K562 (cell line): ENCODE measurements around the gene FAF2. TPM values are rescaled to one million over a fixed set of nuclear protein-coding genes. Genes with fewer than 3 reads are reported as not detected.

ENCODE experiments used
- ATAC-seq: fragments of 200-7000 bp; cut with Tn5 transposase; 3 replicates; pipeline ENCODE4 v1.9.1; 2020; ENCODE audit warnings: moderate library complexity
- BruUV-seq: library from RNA; stranded (reverse); fragments of 400-500 nt; replicated peaks from 2 replicates; lab custom pipeline; 2021; lab: Mats Ljungman, UMichigan
- CTCF ChIA-PET: fragments of 300-600 bp; formaldehyde crosslinking; extraction: SDS; loops from one replicate; lab custom pipeline; 2021; ENCODE audit warnings: low intra/inter-chr PET ratio; lab: Yijun Ruan, JAX
- POLR2A ChIA-PET: fragments of 300-600, 350-650 bp; sonication (Branson Sonifier 250); formaldehyde crosslinking; extraction: SDS; loops from one replicate; lab custom pipeline; 2021; ENCODE audit warnings: antibody characterized with exemption, inconsistent platforms; lab: Yijun Ruan, JAX
- DNase-seq, 4 experiments: peaks; one replicate each; pipeline versions ENCODE4 v3.0.0 to v3.0.0-alpha.2; 2011 to 2018; ENCODE audit warnings: low spot score in 3 of 4, mixed read lengths in 3 of 4; ENCODE audit errors: extremely low read depth in 1 of 4
- FAIRE-seq: peaks from 2 replicates; lab custom pipeline; 2011; peaks lifted over from hg19 to GRCh38; lab: Jason Lieb, UNC
- H2AFZ ChIP-seq: 2 replicates; pipeline ENCODE4 v1.6.0; 2011; ENCODE audit warnings: low read depth, low read length, control low read depth, inconsistent platforms
- H3K27ac ChIP-seq: fragments of 200-600 bp; 3 replicates; pipeline ENCODE4 v1.8.0; 2011; ENCODE audit warnings: low read depth, mild to moderate bottlenecking, control low read depth, inconsistent platforms, low read length, moderate library complexity, mixed read lengths; ENCODE audit errors: extremely low read depth
- H3K27me3 ChIP-seq, 2 experiments: fragments of 300-600 bp in 1 of 2; 2 replicates in 1 of 2; 3 replicates in 1 of 2; pipeline versions ENCODE4 v1.6.0 to v1.8.0; 2011; ENCODE audit warnings: inconsistent platforms in 2 of 2, low read length in 2 of 2, mild to moderate bottlenecking in 1 of 2, mixed read lengths in 1 of 2, moderate library complexity in 1 of 2; ENCODE audit not compliant: control insufficient read depth in 2 of 2, insufficient read depth in 2 of 2
- H3K36me3 ChIP-seq: fragments of 300-600 bp; 3 replicates; pipeline ENCODE4 v1.8.0; 2011; ENCODE audit warnings: mild to moderate bottlenecking, low read length, inconsistent platforms; ENCODE audit not compliant: control insufficient read depth, insufficient read depth
- H3K4me1 ChIP-seq, 2 experiments: fragments of 200-600 bp in 1 of 2; replicated peaks in 1 of 2; 2 replicates in 1 of 2; 3 replicates in 1 of 2; pipeline versions ENCODE4 v1.5.1 to v1.8.0; 2011; ENCODE audit warnings: inconsistent platforms in 2 of 2, low read length in 2 of 2, mild to moderate bottlenecking in 1 of 2, mixed read lengths in 1 of 2, moderate library complexity in 1 of 2; ENCODE audit not compliant: control insufficient read depth in 2 of 2, insufficient read depth in 2 of 2
- H3K4me2 ChIP-seq: 2 replicates; pipeline ENCODE4 v1.6.1; 2011; ENCODE audit warnings: low read length, control low read depth, inconsistent platforms, mixed read lengths; ENCODE audit not compliant: insufficient read depth
- H3K4me3 ChIP-seq: fragments of 200-600 bp; sonication (generic), shearing (Covaris generic); 2 replicates; pipeline ENCODE4 v1.5.1; 2016; ENCODE audit warnings: control low read depth, inconsistent platforms
- H3K79me2 ChIP-seq: fragments of 200-600 bp; 3 replicates; pipeline ENCODE4 v1.8.0; 2011; ENCODE audit warnings: low read length, inconsistent platforms; ENCODE audit not compliant: control insufficient read depth, insufficient read depth
- H3K9ac ChIP-seq, 2 experiments: 2 replicates each; pipeline versions ENCODE4 v1.6.0 to v1.6.1; 2011; ENCODE audit warnings: low read depth in 2 of 2, low read length in 2 of 2, control low read depth in 1 of 2, inconsistent platforms in 1 of 2, mild to moderate bottlenecking in 1 of 2, mixed read lengths in 1 of 2; ENCODE audit not compliant: insufficient read depth in 1 of 2
- H3K9me1 ChIP-seq: one replicate; pipeline ENCODE4 v1.6.0; 2011; ENCODE audit warnings: inconsistent platforms, mild to moderate bottlenecking, low read length, moderate library complexity; ENCODE audit not compliant: control insufficient read depth, insufficient read depth
- H3K9me3 ChIP-seq: replicated peaks from 2 replicates; pipeline ENCODE4 v1.5.1; 2011; ENCODE audit warnings: low read depth, low read length, inconsistent platforms; ENCODE audit not compliant: control insufficient read depth, insufficient read depth
- H4K20me1 ChIP-seq: replicated peaks from 2 replicates; pipeline ENCODE4 v1.6.1; 2011; ENCODE audit warnings: low read length, inconsistent platforms, mixed read lengths; ENCODE audit not compliant: control insufficient read depth, insufficient read depth
- IRF2 ChIP-seq: sonication (generic); formaldehyde crosslinking; IDR thresholded peaks from 2 replicates; pipeline ENCODE4 v1.8.1; 2022; ENCODE audit warnings: mild to moderate bottlenecking, missing genetic modification reagents
- KLF6 ChIP-seq: fragments of 250-450 bp; sonication (Bioruptor Pico); IDR thresholded peaks from 2 replicates; pipeline ENCODE4 v1.4.0; 2020; ENCODE audit warnings: mild to moderate bottlenecking, moderate library complexity, borderline replicate concordance
- LARP7 ChIP-seq: fragments of 450-650 bp; IDR thresholded peaks from 2 replicates; pipeline ENCODE4 v1.6.1; 2016
- ZNF224 ChIP-seq: sonication (generic); formaldehyde crosslinking; IDR thresholded peaks from 2 replicates; pipeline ENCODE4 v1.8.0; 2022; ENCODE audit warnings: mild to moderate bottlenecking, missing genetic modification reagents
- WGBS: fragments of 100-300 bp; shearing (Covaris generic); methylation state at CpG from one replicate; pipeline ENCODE4 v1.1.6; 2016; ENCODE audit warnings: low coverage, mixed read lengths; ENCODE audit not compliant: insufficient coverage; ENCODE audit errors: missing lambda C conversion rate; 5-methylcytosine and 5-hydroxymethylcytosine counted together
- in situ Hi-C: fragments of 300-500 bp; cut with MboI; formaldehyde crosslinking; loops from 4 replicates; pipeline ENCODE4 v1.15.0; 2018; ENCODE audit warnings: inconsistent platforms, mixed read lengths
- intact Hi-C: fragments of 100-400 bp; cut with micrococcal nuclease; formaldehyde crosslinking; loops from 2 replicates; pipeline ENCODE4 v1.14.2; 2022
- polyA plus RNA-seq, 8 experiments: library from polyadenylated mRNA; depleted of rRNA in 4 of 8; stranded (reverse) in 5 of 8; unstranded in 3 of 8; fragments of >200 nt; fragmentation: Nextera tagmentation in 2 of 8; fragmentation: Illumina TruSeq in 1 of 8; extraction: Ambion mirVana in 2 of 8; extraction: Trizol in 1 of 8; gene quantifications; 2 replicates each; pipeline versions ENCODE4 v1.2.1 to v1.2.3, GENCODE V29; 2011 to 2014; ENCODE audit warnings: inconsistent platforms in 1 of 8, missing spikeins in 1 of 8
- total RNA-seq, 7 experiments: library from RNA; depleted of rRNA in 6 of 7; stranded (reverse); fragments of >200 nt in 6 of 7; fragmentation: Illumina TruSeq in 2 of 7; extraction: Trizol in 2 of 7; gene quantifications; 2 replicates each; pipeline versions ENCODE4 v1.2.1 to v1.2.3, GENCODE V29; 2011 to 2021; ENCODE audit warnings: low replicate concordance in 1 of 7
- TF ChIP-seq, protein P1 (sequence below): sonication (generic); formaldehyde crosslinking; IDR thresholded peaks from 2 replicates; pipeline ENCODE4 v1.8.0; 2022; ENCODE audit warnings: mild to moderate bottlenecking, missing genetic modification reagents, borderline replicate concordance
- TF ChIP-seq, protein P2 (sequence below), 3 experiments: IDR thresholded peaks in 2 of 3; conservative IDR thresholded peaks in 1 of 3; 2 replicates each; pipeline ENCODE4 v1.5.1; 2011 to 2012; ENCODE audit warnings: low read length in 3 of 3, mild to moderate bottlenecking in 3 of 3, control low read depth in 2 of 3, improper control_type of control experiment in 1 of 3, inconsistent platforms in 1 of 3, low read depth in 1 of 3, mixed read lengths in 1 of 3, moderate library complexity in 1 of 3; ENCODE audit not compliant: insufficient read depth in 2 of 3
- TF ChIP-seq, protein P3 (sequence below): fragments of 250-450 bp; sonication (Bioruptor Pico); IDR thresholded peaks from 2 replicates; pipeline ENCODE4 v1.5.0; 2020; ENCODE audit warnings: mild to moderate bottlenecking, borderline replicate concordance
- TF ChIP-seq, protein P4 (sequence below): sonication (generic); formaldehyde crosslinking; IDR thresholded peaks from 2 replicates; pipeline ENCODE4 v1.8.1; 2023; ENCODE audit warnings: mild to moderate bottlenecking, missing genetic modification reagents
- TF ChIP-seq, protein P5 (sequence below): sonication (generic); formaldehyde crosslinking; IDR thresholded peaks from 2 replicates; pipeline ENCODE4 v1.9.0; 2022; ENCODE audit warnings: mild to moderate bottlenecking, missing genetic modification reagents

Gene FAF2
- total and polyA plus RNA-seq, 9 of the 15 experiments (the other 6 are each of a cell fraction or from before 2014, with no cell fraction given), result 25.0 to 44.6 (median 36.1) TPM

DNA sequence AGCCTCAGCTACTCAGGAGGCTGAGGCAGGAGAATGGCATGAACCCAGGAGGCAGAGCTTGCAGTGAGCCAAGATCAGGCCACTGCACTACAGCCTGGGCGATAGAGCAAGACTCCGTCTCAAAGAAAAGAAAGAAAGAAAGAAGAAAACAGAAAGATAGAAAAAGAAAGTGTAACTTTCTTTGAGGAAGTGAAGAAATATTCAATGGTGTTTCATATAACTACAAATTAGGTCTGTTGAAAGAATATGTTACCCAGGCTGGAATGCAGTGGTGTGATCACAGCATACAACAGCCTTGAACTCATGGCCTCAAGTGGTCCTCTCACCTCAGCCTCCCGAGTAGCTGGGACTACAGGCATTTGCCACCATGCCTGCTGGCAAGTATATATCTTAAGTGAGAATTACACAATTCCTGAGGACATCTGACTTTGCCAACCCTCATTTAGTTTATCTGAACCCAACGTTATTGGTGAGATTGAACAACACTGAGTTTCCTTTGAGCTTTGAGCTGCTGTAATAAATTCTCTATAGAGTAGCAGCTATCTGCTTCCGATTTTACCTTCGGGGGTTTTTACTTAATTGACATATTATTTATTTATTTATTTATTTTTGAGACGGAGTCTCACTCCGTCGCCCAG lies 2.0 kb upstream of the FAF2 start (continued):
- TF ChIP-seq, protein P1, sequence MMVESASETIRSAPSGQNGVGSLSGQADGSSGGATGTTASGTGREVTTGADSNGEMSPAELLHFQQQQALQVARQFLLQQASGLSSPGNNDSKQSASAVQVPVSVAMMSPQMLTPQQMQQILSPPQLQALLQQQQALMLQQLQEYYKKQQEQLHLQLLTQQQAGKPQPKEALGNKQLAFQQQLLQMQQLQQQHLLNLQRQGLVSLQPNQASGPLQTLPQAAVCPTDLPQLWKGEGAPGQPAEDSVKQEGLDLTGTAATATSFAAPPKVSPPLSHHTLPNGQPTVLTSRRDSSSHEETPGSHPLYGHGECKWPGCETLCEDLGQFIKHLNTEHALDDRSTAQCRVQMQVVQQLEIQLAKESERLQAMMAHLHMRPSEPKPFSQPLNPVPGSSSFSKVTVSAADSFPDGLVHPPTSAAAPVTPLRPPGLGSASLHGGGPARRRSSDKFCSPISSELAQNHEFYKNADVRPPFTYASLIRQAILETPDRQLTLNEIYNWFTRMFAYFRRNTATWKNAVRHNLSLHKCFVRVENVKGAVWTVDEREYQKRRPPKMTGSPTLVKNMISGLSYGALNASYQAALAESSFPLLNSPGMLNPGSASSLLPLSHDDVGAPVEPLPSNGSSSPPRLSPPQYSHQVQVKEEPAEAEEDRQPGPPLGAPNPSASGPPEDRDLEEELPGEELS, result no peak
- TF ChIP-seq, protein P2, sequence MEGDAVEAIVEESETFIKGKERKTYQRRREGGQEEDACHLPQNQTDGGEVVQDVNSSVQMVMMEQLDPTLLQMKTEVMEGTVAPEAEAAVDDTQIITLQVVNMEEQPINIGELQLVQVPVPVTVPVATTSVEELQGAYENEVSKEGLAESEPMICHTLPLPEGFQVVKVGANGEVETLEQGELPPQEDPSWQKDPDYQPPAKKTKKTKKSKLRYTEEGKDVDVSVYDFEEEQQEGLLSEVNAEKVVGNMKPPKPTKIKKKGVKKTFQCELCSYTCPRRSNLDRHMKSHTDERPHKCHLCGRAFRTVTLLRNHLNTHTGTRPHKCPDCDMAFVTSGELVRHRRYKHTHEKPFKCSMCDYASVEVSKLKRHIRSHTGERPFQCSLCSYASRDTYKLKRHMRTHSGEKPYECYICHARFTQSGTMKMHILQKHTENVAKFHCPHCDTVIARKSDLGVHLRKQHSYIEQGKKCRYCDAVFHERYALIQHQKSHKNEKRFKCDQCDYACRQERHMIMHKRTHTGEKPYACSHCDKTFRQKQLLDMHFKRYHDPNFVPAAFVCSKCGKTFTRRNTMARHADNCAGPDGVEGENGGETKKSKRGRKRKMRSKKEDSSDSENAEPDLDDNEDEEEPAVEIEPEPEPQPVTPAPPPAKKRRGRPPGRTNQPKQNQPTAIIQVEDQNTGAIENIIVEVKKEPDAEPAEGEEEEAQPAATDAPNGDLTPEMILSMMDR (IDR thresholded peaks at IDR 0.05 in 2 of 3, conservative IDR thresholded peaks at IDR 0.05 in 1 of 3; ENCODE audit: insufficient read depth in 2 of 3, low read depth in 1 of 3, low read length in 3 of 3), result no peak
- no peak for TF ChIP-seq ZNF224

DNA sequence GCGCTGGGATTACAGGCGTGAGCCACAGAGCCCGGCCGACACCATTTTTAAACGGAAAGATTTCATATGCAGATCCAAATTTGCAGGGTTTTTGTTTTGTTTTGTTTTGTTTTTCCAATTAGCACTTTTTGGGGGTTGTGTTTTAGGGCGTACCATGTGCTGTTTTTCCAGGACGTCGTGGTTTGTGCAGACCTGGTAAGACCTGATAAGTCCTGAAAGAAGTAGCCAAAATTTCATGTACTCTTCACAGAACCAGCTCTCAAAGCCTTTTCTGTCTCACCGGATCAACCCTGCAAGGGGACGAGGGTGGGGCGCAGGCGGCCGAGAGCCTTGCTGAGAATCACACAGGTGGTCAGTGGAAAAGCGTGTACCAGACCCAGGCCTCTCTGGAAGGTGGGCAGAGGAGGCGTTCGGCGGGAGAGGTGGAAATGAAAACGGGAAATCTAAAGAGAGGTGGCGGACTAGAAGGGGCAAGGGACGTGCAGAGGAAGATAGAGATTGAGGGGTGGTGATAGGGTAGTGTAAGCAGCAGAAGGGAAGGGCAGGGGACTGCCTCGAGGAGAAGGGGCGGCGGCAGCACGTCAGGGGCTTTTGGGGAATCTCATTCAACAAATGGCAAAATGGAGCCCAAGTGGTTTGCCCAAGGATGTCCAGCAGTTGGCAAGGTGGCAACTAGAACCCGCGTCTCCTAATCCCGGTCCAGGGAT lies 1.1 kb upstream of the FAF2 start:
- ChIA-PET CTCF (interaction anchor here (0.5 to 1.0 kb wide), 3 partner anchors 67 to 96 kb away, joined by 3 to 5 read pairs (median 3); no protein-coding TSS in a partner anchor), POLR2A (interaction anchor here (0.7 to 3.2 kb wide), 11 partner anchors 8 to 96 kb away, joined by 3 to 22 read pairs (median 4); partner anchors contain the start of genes CLTB and RNF44)
- ATAC-seq (peak; percentile 25), FAIRE-seq (no peak), DNase-seq (peak in 3 of 4 experiments; percentile 24 to 46 (median 38))
- no TSS peak for BruUV-seq
- intact Hi-C loops (no loop called here), in situ Hi-C loops (no loop called here)
- Histone ChIP-seq H3K27ac (peak overlapping the region; percentile 91), H3K36me3 (peaks cover 9% of the 10 kb centered on the region; the same call in 2 of the 3 replicates), H2AFZ (peak overlapping the region; percentile 93), H4K20me1 (no peaks in the 10 kb centered on the region), H3K9me3 (no peaks in the 10 kb centered on the region), H3K4me2 (peak overlapping the region; percentile 85), H3K4me1 (peaks cover 9 to 23% of the 10 kb centered on the region in 2 experiments; a peak in 4 of 5 replicates), H3K9me1 (no peaks in the 10 kb centered on the region), H3K9ac (peak overlapping the region; percentile 90 to 99), H3K79me2 (peaks cover 40% of the 10 kb centered on the region), H3K4me3 (peak overlapping the region; percentile 88), H3K27me3 (no peaks in the 10 kb centered on the region)
- 15% methylated on average over 26 of the region's 27 CpGs for WGBS
- TF ChIP-seq, protein P3, sequence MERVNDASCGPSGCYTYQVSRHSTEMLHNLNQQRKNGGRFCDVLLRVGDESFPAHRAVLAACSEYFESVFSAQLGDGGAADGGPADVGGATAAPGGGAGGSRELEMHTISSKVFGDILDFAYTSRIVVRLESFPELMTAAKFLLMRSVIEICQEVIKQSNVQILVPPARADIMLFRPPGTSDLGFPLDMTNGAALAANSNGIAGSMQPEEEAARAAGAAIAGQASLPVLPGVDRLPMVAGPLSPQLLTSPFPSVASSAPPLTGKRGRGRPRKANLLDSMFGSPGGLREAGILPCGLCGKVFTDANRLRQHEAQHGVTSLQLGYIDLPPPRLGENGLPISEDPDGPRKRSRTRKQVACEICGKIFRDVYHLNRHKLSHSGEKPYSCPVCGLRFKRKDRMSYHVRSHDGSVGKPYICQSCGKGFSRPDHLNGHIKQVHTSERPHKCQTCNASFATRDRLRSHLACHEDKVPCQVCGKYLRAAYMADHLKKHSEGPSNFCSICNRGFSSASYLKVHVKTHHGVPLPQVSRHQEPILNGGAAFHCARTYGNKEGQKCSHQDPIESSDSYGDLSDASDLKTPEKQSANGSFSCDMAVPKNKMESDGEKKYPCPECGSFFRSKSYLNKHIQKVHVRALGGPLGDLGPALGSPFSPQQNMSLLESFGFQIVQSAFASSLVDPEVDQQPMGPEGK (CRISPR knock-in tag), result 0 out of 2 replicates have a peak, but pooled peaks have one; percentile 22
- TF ChIP-seq, protein P4, sequence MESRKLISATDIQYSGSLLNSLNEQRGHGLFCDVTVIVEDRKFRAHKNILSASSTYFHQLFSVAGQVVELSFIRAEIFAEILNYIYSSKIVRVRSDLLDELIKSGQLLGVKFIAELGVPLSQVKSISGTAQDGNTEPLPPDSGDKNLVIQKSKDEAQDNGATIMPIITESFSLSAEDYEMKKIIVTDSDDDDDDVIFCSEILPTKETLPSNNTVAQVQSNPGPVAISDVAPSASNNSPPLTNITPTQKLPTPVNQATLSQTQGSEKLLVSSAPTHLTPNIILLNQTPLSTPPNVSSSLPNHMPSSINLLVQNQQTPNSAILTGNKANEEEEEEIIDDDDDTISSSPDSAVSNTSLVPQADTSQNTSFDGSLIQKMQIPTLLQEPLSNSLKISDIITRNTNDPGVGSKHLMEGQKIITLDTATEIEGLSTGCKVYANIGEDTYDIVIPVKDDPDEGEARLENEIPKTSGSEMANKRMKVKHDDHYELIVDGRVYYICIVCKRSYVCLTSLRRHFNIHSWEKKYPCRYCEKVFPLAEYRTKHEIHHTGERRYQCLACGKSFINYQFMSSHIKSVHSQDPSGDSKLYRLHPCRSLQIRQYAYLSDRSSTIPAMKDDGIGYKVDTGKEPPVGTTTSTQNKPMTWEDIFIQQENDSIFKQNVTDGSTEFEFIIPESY (CRISPR knock-in tag), result peak; percentile 76
- 0 out of 2 replicates have a peak, but pooled peaks have one; percentile 25 for TF ChIP-seq LARP7
- TF ChIP-seq, protein P5, sequence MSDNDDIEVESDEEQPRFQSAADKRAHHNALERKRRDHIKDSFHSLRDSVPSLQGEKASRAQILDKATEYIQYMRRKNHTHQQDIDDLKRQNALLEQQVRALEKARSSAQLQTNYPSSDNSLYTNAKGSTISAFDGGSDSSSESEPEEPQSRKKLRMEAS, result peak; percentile 47; the same call in 1 of the 2 replicates
- no peak for TF ChIP-seq KLF6 (CRISPR knock-in tag)
- TF ChIP-seq IRF2 (CRISPR knock-in tag), result no peak
